Astrocyte (in vitro differentiated cells and primary cell): ENCODE measurements around the gene PTPRN2. TPM values are rescaled to one million over a fixed set of nuclear protein-coding genes. Genes with fewer than 3 reads are reported as not detected.

ENCODE experiments used
- DNase-seq: peaks from one replicate; pipeline ENCODE4 v3.0.0-alpha.2; 2010; ENCODE audit warnings: low read depth
- FAIRE-seq: peaks from 2 replicates; lab custom pipeline; 2011; peaks lifted over from hg19 to GRCh38; lab: Jason Lieb, UNC
- H2AFZ ChIP-seq: 2 replicates; pipeline ENCODE4 v1.6.0; 2012; ENCODE audit warnings: low read depth, low read length, inconsistent platforms
- H3K27ac ChIP-seq: 2 replicates; pipeline ENCODE4 v1.5.1; 2011; ENCODE audit warnings: low read depth, low read length, inconsistent platforms
- H3K27me3 ChIP-seq: 2 replicates; pipeline ENCODE4 v1.6.0; 2011; ENCODE audit warnings: low read length, inconsistent platforms; ENCODE audit not compliant: insufficient read depth
- H3K36me3 ChIP-seq: 2 replicates; pipeline ENCODE4 v1.5.1; 2011; ENCODE audit warnings: low read length, inconsistent platforms; ENCODE audit not compliant: insufficient read depth
- H3K4me1 ChIP-seq: 2 replicates; pipeline ENCODE4 v1.5.1; 2011; ENCODE audit warnings: low read length, inconsistent platforms; ENCODE audit not compliant: insufficient read depth
- H3K4me2 ChIP-seq: 2 replicates; pipeline ENCODE4 v1.6.0; 2012; ENCODE audit warnings: low read length, inconsistent platforms
- H3K4me3 ChIP-seq: 2 replicates; pipeline ENCODE4 v1.5.1; 2011; ENCODE audit warnings: low read depth, mild to moderate bottlenecking, low read length, inconsistent platforms; ENCODE audit not compliant: insufficient read depth
- H3K79me2 ChIP-seq: 2 replicates; pipeline ENCODE4 v1.6.0; 2012; ENCODE audit warnings: mild to moderate bottlenecking, low read length, inconsistent platforms; ENCODE audit not compliant: insufficient read depth
- H3K9ac ChIP-seq: 2 replicates; pipeline ENCODE4 v1.6.0; 2012; ENCODE audit warnings: mild to moderate bottlenecking, low read length, inconsistent platforms
- H3K9me3 ChIP-seq: 2 replicates; pipeline ENCODE4 v1.5.1; 2012; ENCODE audit warnings: low read depth, mild to moderate bottlenecking, low read length, inconsistent platforms; ENCODE audit not compliant: insufficient read depth
- H4K20me1 ChIP-seq: 2 replicates; pipeline ENCODE4 v1.6.0; 2012; ENCODE audit warnings: low read length, inconsistent platforms; ENCODE audit not compliant: insufficient read depth
- H3K27ac Mint-ChIP-seq: one replicate; pipeline ENCODE4 v1.8.0; 2021; ENCODE audit warnings: mild to moderate bottlenecking, mixed read lengths; ENCODE audit not compliant: unreplicated experiment
- H3K27me3 Mint-ChIP-seq: one replicate; pipeline ENCODE4 v1.8.0; 2021; ENCODE audit warnings: low read depth, mixed read lengths; ENCODE audit not compliant: unreplicated experiment
- H3K36me3 Mint-ChIP-seq: one replicate; pipeline ENCODE4 v1.8.0; 2021; ENCODE audit warnings: low read depth, mixed read lengths; ENCODE audit not compliant: unreplicated experiment
- H3K4me1 Mint-ChIP-seq: one replicate; pipeline ENCODE4 v1.8.0; 2021; ENCODE audit warnings: low read depth, mixed read lengths; ENCODE audit not compliant: unreplicated experiment
- H3K4me3 Mint-ChIP-seq: one replicate; pipeline ENCODE4 v1.8.0; 2021; ENCODE audit warnings: mild to moderate bottlenecking, moderate library complexity, mixed read lengths; ENCODE audit not compliant: unreplicated experiment
- H3K9me3 Mint-ChIP-seq: one replicate; pipeline ENCODE4 v1.8.0; 2021; ENCODE audit warnings: mild to moderate bottlenecking, mixed read lengths; ENCODE audit not compliant: unreplicated experiment
- CTCF ChIP-seq: IDR thresholded peaks from 2 replicates; pipeline ENCODE4 v1.5.1; 2011; ENCODE audit warnings: low read depth, mild to moderate bottlenecking, inconsistent platforms, low read length, moderate library complexity; ENCODE audit not compliant: insufficient read depth
- EZH2 ChIP-seq: IDR thresholded peaks from 2 replicates; pipeline ENCODE4 v1.6.1; 2012; ENCODE audit warnings: mild to moderate bottlenecking, low read length, inconsistent platforms; ENCODE audit not compliant: insufficient read depth
- total RNA-seq: library from RNA; stranded (reverse); gene quantifications from 2 replicates; pipeline ENCODE4 v1.2.1, GENCODE V29; 2021

Gene PTPRN2
- total RNA-seq, 1 donor from 2014 or later: 0.09 TPM

- Mint-ChIP-seq H3K27me3 (no peaks in the 10 kb centered on the region), H3K27ac (no peak overlapping the region), H3K4me1 (no peaks in the 10 kb centered on the region), H3K4me3 (no peak overlapping the region), H3K36me3 (no peaks in the 10 kb centered on the region), H3K9me3 (peaks cover 28% of the 10 kb centered on the region)
- no peaks in the 10 kb centered on the region for H3K9me3 ChIP-seq
- H4K20me1 ChIP-seq: no peaks in the 10 kb centered on the region
- H3K4me2 ChIP-seq: no peak overlapping the region
- TF ChIP-seq CTCF (no peak), EZH2 (no peak)
- no peak for DNase-seq
- no peaks in the 10 kb centered on the region for H3K79me2 ChIP-seq
- H3K4me3 ChIP-seq: no peak overlapping the region
- no peak overlapping the region for H3K27ac ChIP-seq
- H3K36me3 ChIP-seq: no peaks in the 10 kb centered on the region
- no peaks in the 10 kb centered on the region for H3K4me1 ChIP-seq
- no peaks in the 10 kb centered on the region for H3K27me3 ChIP-seq
- no peak overlapping the region for H2AFZ ChIP-seq
- no peak for FAIRE-seq
- no peak overlapping the region for H3K9ac ChIP-seq
Measured at GRCh38 chr7:157739031-157739430, 848.6 kb downstream of the PTPRN2 start.

GRCh38 chr7:157738066-157738460 lies 849.6 kb downstream of the PTPRN2 start:
- Mint-ChIP-seq H3K4me3 (no peak overlapping the region), H3K9me3 (peaks cover 25% of the 10 kb centered on the region), H3K27me3 (no peaks in the 10 kb centered on the region), H3K36me3 (no peaks in the 10 kb centered on the region), H3K4me1 (no peaks in the 10 kb centered on the region), H3K27ac (no peak overlapping the region)
- H3K79me2 ChIP-seq: no peaks in the 10 kb centered on the region
- no peaks in the 10 kb centered on the region for H3K27me3 ChIP-seq
- peak overlapping the region; percentile 52 for H2AFZ ChIP-seq
- H3K4me1 ChIP-seq: no peaks in the 10 kb centered on the region
- H4K20me1 ChIP-seq: no peaks in the 10 kb centered on the region
- FAIRE-seq (no peak), DNase-seq (peak; percentile 20)
- no peak overlapping the region for H3K9ac ChIP-seq
- no peaks in the 10 kb centered on the region for H3K9me3 ChIP-seq
- TF ChIP-seq EZH2 (no peak), CTCF (no peak)
- H3K4me2 ChIP-seq: peak overlapping the region; percentile 48
- no peaks in the 10 kb centered on the region for H3K36me3 ChIP-seq
- H3K27ac ChIP-seq: no peak overlapping the region
- H3K4me3 ChIP-seq: no peak overlapping the region

GRCh38 chr7:157737151-157738065 lies 850.2 kb downstream of the PTPRN2 start:
- H3K4me3 ChIP-seq: no peak overlapping the region
- no peaks in the 10 kb centered on the region for H3K36me3 ChIP-seq
- no peaks in the 10 kb centered on the region for H3K4me1 ChIP-seq
- H2AFZ ChIP-seq: no peak overlapping the region
- H3K9ac ChIP-seq: no peak overlapping the region
- peak overlapping the region; percentile 48 for H3K4me2 ChIP-seq
- H3K79me2 ChIP-seq: no peaks in the 10 kb centered on the region
- Mint-ChIP-seq H3K4me1 (no peaks in the 10 kb centered on the region), H3K27me3 (no peaks in the 10 kb centered on the region), H3K9me3 (peaks cover 21% of the 10 kb centered on the region), H3K36me3 (no peaks in the 10 kb centered on the region), H3K4me3 (no peak overlapping the region), H3K27ac (no peak overlapping the region)
- DNase-seq (no peak), FAIRE-seq (no peak)
- TF ChIP-seq CTCF (no peak), EZH2 (no peak)
- no peaks in the 10 kb centered on the region for H4K20me1 ChIP-seq
- H3K27ac ChIP-seq: no peak overlapping the region
- no peaks in the 10 kb centered on the region for H3K9me3 ChIP-seq
- no peaks in the 10 kb centered on the region for H3K27me3 ChIP-seq
